Activated T-cell treated with anti-CD3 and anti-CD28 coated beads, Interleukin-2, amount 50 U/mL, for 48 hours (primary cell): ENCODE results near the gene INTU.

Experiments
- DNase-seq, 2 experiments: peaks; one replicate each; pipeline ENCODE4 v3.0.0-alpha.2; 2020

Gene INTU

DNA sequence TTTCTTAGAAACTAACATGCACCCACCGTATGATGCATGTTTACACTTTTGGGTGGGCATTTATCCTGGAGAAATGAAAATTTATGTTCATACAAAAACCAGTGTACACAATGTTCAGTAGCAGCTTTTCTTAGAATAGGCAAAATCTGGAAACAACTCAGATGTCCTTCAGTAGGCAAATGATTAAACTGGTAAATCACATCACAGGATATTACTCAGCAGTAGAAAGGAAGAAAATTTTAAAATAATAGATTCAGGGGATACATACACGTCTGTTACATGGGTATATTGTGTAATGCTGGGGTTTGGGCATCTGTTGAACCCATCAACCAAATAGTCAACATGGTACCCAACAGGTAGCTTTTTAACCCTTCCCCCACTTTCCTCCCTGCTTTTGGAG, 124.1 kb downstream of the INTU start:
- DNase-seq: no peak

DNA sequence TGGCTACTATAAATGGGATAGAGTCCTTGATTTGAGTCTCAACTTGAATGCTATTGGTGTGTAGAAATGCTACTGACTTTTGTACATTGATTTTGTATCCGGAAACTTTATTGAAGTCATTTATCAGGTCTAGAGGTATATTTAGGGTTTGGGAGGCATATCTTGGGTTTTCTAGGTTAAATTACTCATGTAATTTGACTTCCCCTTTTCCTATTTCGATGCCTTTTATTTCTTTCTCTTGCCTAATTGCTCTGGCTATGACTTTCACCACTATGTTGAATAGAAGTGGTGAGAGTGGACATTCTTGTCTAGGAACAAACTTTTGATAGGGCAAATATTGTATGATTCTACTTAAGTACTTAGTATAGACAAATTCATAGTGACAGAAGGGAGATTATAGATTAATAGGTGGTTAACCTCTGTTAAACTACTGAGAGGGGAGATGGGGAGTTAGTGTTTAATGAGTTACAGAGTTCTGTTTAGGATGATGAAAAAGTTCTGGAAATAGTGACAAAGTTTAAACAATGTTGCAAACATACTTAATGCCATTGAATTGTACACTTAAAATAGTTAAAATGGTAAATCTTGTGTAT, 126.6 kb downstream of the INTU start:
- DNase-seq: no peak

DNA sequence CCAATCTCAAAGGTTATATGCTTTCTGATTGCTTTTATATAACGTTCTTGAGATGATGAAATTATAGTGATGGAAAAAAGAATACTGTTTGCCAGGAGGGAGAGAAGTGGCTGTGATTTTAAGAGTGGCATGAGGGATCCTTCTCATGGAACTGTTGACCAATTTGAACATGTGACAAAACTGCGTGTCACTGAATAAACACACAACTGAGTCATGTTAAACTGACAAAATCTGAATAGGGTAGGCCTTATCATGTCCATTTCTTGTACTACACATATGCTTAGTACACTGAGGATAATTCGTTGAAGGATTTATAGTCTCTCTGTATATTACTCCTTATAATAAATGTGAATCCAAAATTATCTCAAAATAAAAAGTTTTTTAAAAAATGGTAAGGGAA, 127.1 kb downstream of the INTU start:
- no peak for DNase-seq

DNA sequence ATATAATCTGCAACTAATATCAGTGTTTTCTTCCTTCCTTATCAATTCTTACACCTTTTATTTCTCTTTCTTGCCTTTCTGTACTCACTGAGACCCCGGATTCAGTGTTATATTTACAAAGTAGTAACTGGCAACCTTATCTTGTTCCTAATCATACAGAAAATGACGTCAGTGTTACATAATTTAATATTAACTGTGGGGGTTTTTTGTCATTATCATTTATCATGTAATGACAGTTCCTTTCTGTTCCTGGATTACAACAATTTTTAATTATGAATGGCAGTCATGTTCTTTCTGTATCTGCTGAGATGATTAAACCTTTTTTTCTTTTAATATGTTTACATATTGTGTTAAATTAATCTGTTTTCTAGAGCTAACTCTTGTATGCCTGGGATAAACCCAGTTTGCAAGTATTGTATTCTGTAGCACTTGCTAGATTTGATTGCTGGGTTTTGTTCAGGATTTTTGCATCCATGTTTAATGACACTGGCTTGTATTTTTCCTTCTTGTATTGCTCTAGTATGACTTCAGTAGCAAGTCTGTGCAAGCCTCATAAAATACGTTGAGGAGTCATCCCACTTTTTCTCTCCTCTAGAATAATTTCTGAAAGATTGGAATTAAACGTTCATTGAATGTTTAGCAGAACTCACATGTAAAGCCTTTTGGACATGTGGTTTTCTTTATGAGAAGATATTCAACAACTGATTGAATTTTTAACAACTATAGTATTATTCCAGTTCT, 138.9 kb downstream of the INTU start:
- DNase-seq: no peak

GRCh38 chr4:127772769-127773671, 140.3 kb downstream of the INTU start:
- no peak for DNase-seq

- no peak for DNase-seq
Observed at GRCh38 chr4:127775843-127776242, 143.1 kb downstream of the INTU start.
